ENCODE measurements around the gene MYL9.
"Not testable (repeated sequence)": the region's sequence is repeated elsewhere in the genome, so short reads cannot be mapped to it uniquely, and the experiment has no call there.

Gene MYL9

DNA sequence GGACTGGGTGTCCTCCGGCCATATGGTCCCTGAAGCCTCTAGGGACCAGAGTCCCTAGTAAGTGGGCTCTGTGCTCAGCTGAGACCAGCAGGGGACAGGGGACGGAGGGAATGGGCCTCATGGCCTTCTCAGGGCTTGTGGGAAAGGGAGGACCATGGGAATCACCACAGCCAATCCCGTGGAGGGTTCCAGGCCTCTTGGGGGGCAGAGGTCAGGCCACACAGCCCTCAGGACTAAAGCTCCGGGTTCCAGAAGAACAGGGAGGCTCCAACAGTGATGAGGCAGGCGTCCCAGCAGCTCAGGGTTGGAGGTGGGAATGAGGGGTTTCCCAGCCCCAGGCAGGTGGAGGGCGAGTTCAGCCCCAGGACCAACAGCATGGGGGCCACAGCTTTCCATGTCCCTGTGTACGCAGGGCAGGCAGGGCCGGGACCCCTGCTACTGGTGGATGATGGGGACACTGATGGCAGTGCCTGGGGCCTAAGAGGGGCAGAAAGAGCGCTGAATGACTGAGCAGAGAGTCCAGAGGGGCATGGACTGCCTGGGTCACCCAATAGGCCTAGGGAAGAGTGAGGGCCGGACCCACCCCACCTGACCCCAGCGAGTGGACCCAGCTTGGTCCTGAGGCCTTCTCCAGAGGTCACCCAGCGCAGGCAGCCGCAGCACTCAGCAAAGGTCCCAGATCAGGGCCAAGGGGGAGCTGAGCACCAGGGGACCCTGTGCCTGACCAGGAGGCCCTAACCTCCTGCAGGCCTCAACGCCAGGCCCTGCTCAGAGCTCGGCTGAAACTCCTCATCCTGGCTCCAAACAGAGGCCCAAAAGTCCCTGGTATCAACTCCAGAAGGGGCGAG lies 8.8 kb downstream of the MYL9 start:
- no peak for DNase-seq (ENCODE audit: low spot score)

DNA sequence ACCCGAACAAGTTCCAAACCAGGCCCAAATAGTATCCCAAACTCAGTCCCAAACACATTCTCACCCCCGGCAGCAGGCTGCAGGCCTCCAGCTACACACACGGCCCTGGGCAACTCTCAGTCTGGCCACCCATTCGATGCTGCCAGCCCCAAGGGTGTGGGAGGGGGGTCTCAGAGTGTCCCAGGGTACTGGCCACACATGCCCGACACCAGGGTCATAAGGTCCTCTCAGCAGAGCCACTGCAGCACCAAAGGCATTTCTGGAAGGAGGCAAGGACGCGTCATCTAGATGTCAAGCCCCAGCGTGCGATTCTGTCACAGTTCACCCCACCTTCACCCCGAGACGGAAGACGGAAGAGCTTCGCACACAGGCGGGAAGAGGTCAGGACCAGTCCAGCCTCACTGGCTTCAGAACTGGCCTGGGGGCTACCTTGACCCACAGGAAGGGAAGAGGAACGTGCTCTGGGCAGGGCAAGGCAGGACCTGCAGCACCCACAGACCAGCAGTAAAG lies 9.5 kb downstream of the MYL9 start:
- no peak for DNase-seq (ENCODE audit: low spot score)

GRCh38 chr20:36555248-36555647 lies 13.9 kb downstream of the MYL9 start:
- DNase-seq (ENCODE audit: low spot score): no peak

DNA sequence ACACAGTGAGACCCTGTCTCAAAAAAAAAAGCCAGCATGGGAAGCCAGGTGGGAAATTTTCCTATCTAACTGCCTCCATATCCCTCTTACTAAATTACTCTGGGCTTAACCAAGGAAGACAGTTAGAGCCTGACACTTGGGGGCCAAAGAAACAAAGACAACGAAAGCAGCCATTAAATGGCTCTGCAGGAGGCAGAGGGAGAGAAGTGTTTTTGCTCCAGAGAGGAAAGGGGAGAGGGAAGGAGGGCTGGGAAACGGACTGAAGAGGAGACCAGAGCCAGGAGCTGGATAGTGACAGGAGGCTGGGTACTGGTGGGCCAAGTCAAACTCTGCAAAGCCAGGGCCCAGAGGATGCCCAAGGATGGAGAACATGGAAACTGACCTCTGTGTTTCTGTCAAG lies 21.4 kb downstream of the MYL9 start:
- DNase-seq (ENCODE audit: low spot score): no peak

GRCh38 chr20:36563374-36563773 lies 22.1 kb downstream of the MYL9 start:
- no peak for DNase-seq (ENCODE audit: low spot score)

- not testable (repeated sequence) for DNase-seq (ENCODE audit: low spot score)
Observed at GRCh38 chr20:36564078-36564725, 22.9 kb downstream of the MYL9 start.

DNA sequence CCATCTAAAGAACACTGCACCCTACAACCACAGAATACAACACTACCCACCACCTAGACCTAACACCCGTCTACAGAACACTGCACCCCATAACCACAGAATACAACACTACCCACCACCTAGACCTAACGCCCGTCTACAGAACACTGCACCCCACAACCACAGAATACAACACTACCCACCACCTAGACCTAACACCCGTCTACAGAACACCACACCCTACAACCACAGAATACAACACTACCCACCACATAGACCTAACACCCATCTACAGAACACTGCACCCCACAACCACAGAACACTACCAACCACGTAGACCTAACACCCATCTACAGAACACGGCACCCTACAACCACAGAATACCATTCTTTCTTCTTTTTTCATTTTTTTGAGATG lies 23.4 kb downstream of the MYL9 start:
- DNase-seq (ENCODE audit: low spot score): not testable (repeated sequence)

- no peak for DNase-seq (ENCODE audit: low spot score)
Observed at GRCh38 chr20:36565520-36565919, 24.2 kb downstream of the MYL9 start.

GRCh38 chr20:36569847-36570429 lies 28.6 kb downstream of the MYL9 start:
- DNase-seq (ENCODE audit: low spot score): no peak

GRCh38 chr20:36571564-36572504 lies 30.5 kb downstream of the MYL9 start:
- DNase-seq (ENCODE audit: low spot score): no peak

- peak; percentile 51 for DNase-seq (ENCODE audit: low spot score)
Observed at GRCh38 chr20:36572701-36573102, 31.4 kb downstream of the MYL9 start.

- DNase-seq (ENCODE audit: low spot score): peak; percentile 89
Observed at GRCh38 chr20:36573103-36573797, 31.9 kb downstream of the MYL9 start, which contains the start of gene TGIF2. Gene TGIF2, plus strand, starts transcription at chr20:36573597. Its CDS starts 5,178 bp downstream, at chr20:36578775.

GRCh38 chr20:36573798-36574365 lies 32.6 kb downstream of the MYL9 start:
- DNase-seq (ENCODE audit: low spot score): no peak

- peak; percentile 44 for DNase-seq (ENCODE audit: low spot score)
Observed at GRCh38 chr20:36574366-36575135, 33.2 kb downstream of the MYL9 start.

DNA sequence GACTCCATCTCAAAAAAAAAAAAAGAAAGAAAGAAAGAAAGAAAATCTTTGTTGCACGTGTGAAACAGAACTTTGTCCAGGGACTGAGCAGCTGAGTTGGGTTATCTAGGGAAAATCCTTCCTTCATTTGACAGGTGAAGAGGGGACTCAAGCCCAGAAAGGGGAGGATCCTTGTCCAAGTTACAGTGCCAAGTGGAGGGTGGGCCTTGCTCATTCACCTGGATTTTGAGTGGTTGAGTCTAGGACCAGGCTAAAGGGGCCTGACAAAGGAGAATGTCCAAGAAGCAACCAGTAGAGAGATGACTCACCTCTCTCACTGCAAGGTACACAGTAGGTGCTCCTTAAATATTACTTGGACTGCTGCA lies 34.7 kb downstream of the MYL9 start:
- no peak for DNase-seq (ENCODE audit: low spot score)

GRCh38 chr20:36578356-36579041 lies 37.2 kb downstream of the MYL9 start:
- DNase-seq (ENCODE audit: low spot score): no peak

DNA sequence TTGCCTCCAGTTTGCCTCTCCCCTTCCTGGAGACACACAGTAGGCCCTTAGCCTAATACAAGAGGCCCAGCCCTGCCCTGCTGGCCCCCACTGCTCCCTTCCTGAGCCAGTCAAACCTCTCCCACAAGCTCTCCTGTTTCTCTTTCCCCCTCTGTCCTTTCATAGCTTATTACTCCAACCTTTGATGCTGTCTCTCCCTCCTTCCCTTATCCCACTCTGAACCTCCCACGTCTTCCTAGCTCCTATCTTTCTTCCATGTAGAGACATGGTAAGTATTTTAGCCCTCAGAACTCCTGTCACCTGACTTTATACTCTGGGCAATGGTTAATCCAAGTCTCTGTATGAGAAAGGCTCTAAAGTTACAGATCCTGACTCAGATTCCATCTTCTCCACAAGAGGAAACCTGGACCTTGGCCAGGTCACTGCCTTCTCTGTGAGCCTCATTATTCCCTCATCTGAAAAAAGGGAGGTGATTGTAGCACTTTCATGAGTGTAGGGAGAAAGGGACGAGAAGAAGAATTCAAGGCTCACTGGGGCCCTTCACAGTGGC lies 38.8 kb downstream of the MYL9 start:
- no peak for DNase-seq (ENCODE audit: low spot score)

- DNase-seq (ENCODE audit: low spot score): peak; percentile 34
Observed at GRCh38 chr20:36582322-36582721, 41.0 kb downstream of the MYL9 start.

DNA sequence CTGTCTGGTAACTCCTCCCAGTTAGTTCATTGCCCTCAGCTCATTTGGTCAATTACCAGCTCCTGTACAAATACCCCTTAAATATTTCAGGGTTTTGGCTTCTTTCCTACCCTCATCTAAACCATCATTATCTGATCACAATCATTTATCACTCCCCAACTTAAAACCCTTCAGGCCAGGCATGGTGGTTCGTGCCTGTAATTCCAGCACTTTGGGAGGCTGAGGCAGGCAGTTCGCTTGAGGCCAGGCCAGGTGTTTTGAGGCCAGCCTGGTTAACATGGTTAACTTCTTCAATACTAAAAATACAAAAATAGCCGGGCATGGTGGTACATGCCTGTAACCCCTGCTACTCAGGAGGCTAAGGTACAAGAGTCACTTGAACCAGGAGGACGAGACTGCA lies 41.5 kb downstream of the MYL9 start:
- no peak for DNase-seq (ENCODE audit: low spot score)

Measured in activated CD4-positive, alpha-beta T cell treated with anti-CD3 and anti-CD28 coated beads, Interleukin-2, Interleukin-4, amounts not matched to agents 100 ng/mL and 50 ng/mL, durations not matched to agents 16 hours and 8 hours (primary cell).